NCI-H2081 treated with DMSO at 0.1 percent for 48 hours (cell line): Measurements from ENCODE around the gene ROBO1.

Experiments
- DNase-seq: peaks from one replicate; lab custom pipeline; 2025; lab: John Stamatoyannopoulos, UW

The ROBO1 gene

DNA sequence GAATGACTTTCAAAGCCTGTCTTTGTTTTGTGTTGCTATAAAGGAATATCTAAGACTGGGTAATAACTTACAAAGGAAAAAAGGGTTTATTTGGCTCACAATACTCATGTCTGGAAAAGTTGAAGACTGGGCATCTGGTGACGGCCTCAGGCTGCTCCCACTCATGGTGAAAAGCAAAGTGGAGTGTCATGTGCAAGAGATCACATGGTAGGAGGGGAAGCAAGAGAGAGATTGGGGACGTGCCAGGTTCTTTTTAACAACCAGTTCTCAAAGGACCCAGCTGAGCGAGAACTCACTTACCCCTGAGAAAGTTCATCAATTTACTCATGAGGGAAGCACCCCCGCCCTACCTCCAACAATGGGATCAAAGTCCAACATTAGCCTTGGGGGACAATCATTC lies 929.4 kb downstream of the ROBO1 start:
- no peak for DNase-seq

DNA sequence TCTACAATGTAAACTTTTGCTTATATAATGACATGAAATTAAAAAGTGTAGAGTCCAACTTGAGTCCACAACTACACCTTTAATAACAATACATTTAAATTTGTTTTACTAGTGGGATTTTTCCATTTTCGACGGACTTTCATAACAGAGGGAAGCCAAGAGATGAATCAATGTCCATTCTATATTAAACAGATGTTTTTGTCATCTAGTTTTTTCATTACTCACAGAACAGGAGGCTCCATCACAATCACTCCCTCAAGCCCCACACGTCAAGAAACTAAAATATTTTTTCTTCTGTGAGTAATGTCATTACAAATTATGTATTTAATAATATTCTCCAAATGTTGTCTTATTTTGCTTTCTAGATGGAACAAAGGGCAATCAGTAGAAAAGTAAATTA lies 932.9 kb downstream of the ROBO1 start:
- DNase-seq = no peak

DNA sequence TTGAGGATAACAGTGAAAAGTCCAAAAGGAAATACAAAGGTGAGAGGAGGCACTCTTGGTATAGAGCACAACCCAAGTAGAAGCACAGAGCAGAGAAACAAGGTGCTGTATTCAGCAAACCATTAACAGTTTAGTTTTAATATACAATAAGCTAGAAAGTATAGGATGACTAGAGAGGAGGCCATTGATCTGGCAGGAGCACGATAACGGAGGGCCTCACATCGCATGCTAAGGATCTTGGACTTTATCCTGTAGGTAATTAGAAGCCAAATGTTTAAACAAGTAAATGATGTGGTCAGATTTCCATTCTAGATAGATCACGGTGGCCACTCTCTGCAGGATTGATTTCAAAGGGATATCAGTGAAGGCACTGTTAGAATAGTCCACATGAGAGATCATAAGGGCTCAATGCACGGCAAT lies 935.0 kb downstream of the ROBO1 start:
- no peak for DNase-seq

DNA sequence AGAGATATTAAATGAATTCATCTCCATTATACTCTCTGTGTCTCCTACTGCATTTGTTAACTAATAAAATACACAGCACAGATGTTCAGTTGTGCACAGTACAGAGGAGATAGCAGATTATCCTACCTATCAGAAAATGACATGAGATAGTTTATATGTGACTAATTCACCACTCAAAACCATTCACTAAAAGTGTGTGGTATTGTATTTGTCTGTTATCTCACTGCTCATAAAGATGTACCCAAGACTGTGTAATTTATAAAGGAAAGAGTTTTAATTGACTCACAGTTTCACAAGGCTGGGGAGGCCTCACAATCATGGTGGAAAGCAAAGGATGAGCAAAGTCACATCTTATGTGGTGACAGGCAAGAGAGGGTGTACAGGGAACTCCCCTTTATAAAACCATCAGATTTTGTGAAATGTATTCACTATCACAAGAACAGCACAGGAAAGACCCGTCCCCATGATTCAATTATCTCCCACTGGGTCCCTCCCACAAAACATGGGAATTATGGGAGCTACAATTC lies 936.3 kb downstream of the ROBO1 start:
- no peak for DNase-seq

DNA sequence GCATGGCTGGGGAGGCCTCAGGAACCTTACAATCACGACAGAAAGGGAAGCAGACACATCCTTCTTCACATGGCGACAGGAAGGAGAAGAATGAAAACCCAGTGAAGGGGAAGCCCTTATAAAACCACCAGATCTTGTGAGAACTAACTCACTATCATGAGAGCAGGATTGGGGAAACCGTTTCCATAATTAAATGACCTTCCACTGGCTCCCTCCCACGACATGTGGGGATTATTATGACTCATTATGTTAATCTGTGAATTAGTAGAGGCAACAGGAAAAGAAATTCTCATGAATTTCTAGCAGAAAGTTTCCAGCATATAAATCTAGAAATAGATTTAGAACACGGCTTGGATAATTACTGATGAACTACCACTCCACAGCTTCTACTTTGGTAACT lies 937.3 kb downstream of the ROBO1 start:
- no peak for DNase-seq

DNA sequence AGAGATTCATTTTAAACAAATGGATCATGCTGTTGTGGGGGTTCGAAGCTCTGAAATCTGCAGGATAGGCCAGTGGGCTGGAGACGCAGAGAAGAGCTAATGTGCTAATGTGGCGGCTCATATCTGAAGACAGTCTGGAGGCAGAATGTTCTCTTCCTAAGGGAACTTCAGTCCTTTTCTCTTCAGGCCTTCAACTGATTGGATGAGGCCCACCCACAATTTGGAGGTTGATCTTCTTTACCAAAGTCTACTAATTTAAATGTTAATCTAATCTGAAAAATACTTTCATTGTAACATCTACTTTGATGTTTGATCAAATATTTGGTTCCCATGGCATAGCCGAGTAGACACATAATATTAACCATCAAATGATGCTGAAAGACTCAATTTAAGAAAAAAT lies 940.2 kb downstream of the ROBO1 start:
- no peak for DNase-seq

DNA sequence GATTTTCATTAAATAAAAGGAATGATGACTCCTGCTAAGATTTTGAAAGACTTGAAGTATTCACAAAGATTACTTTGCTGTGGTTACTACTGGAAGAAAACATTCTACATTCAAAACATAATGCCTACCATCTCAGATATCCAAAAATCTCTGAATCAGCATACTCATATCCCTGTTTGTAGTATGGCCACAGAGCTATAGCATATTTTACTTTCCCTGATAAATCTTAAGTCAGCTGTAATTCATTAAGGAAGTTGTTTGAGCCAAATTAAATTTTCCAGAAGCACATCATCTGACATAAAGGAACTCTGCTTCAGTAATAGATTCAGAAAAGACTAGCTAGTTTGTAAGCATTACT lies 942.0 kb downstream of the ROBO1 start:
- no peak for DNase-seq

DNA sequence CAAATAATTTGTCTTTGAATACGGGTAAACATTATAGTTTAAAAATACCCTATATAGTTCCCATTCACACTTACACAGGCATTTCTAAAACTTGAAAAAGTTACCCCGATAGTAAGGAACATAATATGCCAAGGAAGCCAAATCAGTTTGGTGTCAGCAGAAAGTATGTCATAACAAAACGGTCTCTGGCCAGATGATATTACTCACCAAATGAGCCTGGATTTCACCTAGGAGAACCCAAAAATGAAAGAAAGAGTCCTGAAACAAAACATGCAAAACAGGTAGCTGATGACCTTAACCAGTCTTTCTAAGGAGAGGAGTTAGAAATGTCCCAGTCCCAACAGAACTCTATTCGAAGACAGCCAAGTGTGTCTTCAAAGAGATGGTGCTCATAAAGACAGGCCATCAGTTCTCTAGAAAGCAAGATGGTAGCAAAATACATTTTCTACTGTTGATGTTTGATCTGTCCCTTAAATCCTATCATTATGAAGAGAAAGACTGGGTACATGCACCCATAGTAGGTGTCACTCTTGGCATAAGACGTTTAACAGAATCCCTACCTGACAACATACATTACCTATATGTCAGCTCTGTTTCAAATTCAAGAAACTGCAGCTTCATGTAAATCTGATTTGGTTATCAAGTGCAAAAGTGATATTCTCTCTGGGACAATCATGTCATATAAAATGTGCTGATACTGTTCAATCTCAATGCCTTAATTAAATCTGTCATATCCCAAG lies 942.5 kb downstream of the ROBO1 start:
- no peak for DNase-seq

DNA sequence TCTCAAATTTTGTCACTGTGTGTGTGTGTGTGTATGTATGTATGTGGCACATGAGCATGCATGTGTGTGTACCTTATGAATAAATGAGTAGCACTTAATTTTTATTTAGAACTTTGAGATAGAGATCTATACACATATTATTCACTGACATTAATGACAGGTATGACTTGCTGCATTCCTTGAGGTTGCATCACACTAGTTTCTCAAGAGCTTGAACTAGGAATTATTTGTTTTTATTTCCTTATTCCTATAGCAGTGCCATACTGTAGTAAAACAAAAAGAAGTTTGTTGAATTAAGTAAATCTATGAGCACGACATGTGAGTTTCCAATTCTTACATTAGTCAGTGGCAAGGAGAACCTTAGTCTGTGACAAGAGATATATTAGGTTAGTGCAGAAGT lies 943.9 kb downstream of the ROBO1 start:
- no peak for DNase-seq

DNA sequence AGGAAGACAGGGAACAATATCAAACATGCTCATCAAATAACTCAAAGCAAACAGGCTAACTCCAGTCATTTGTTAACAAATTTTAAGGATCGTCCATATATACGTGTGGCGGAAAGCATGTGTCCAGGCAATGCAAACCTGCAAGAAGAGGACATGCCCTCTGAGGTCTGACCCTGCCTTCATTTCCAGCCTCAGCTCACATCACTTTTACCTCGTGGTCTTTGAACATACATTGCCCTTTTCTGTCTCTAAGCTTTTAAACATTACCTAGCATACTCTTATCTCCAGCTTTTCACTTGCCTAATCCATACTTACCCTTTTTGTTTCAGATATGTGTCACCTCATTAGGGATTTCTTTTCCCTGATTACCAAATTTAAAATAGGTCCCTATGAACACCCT lies 944.4 kb downstream of the ROBO1 start:
- no peak for DNase-seq

DNA sequence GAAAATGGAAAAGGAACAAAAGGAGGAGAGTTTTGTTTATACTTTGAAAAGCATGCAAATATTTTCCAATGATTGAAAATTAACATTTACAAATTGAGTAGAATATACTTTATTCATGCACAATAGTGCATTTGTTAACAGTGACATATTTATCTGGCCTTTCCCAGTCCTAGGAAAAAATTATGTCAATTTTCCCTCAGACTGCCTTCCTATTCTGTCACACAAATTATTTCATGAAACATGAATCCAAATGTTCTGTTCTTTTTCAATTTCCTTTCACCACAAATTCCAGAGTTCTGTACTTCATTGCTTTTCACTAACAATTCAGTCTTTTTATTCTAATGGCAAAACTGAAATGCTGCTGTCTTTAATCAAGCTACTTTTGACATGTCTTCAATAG lies 945.1 kb downstream of the ROBO1 start:
- DNase-seq = no peak

DNA sequence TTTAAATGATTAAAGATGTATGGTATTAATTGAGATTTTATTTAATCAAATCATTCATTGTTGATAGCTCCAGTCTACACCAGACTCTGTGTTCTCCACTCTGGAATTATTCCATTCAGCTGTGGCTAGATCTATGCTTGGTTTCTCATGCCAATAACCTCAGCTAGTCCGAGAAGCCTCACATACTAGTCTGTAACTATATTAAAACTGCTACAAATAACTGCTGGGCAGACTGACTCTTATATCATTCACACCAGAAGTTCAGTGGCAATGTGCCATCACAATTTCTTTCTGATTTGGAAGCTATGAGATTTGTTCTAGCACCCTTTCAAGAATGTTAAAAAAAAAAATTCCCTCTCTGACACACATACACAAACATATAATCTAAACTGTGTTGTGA lies 947.3 kb downstream of the ROBO1 start:
- no peak for DNase-seq

DNA sequence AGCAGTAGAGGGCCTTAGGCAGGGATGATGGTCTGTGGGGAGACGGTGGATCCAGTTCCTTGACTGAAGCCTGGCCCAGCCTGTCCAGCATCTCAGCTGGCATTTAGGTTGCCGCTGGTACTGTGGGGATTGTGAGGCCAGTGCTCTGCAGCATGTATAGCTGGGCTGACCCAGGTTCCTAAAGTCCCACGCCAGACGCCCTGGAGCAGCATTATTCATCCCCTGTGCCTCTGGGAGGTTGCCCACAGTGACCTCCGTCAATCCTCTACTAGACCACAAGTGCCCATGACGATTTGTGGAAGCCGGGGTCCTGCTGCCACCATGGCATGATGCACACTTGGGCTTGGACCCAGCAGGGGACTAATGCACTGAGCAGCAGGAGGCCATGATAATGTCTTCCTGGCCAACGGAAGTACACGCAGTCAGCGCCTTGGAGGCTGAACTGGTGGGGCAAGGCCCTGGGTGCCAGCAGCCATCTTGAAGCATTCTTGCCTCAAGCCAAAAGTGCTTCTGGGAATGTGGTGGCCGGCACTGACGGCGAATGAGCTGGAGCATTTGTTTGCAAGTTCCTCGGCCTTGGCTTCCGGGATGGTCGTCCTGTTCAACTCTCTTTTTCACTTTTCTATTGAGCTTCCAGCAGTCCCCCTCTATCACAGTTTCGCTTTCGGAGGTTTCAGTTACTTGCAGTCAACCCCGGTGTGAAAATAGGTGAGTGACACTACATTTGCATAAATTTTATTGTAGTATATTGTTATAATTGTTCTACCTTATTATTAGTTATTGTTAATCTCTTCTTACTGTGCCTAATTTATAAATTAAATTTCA lies 949.4 kb downstream of the ROBO1 start:
- DNase-seq = no peak

DNA sequence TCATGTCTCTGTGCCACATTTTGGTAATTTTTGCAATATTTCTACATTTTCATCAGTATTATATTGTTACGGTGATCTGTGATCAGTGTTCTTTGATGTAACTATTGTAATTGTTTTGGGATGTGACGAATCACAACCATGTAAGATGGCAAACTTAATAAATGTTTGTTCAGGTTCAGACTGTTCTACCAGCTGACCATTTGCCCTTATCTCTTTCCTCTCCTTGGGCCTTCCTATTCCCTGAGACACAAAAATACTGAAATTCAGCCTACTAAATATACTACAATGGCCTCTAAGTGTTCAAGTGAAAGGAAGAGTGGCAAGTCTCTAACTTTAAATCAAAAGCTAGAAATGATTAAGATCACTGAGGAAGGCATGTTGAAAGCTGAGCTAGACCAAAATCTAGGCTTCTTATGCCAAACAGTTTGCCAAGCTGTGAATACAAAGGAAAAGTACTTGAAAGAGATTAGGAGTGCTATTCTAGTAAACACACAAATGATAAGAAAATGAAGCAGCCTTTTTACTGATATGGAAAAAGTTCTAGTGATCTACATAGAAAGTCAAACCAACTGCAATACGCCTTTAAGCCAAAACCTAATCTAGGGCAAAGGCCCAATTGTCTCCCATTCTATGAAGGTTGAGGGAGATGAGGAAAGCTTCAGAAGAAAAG lies 952.8 kb downstream of the ROBO1 start:
- DNase-seq = no peak

DNA sequence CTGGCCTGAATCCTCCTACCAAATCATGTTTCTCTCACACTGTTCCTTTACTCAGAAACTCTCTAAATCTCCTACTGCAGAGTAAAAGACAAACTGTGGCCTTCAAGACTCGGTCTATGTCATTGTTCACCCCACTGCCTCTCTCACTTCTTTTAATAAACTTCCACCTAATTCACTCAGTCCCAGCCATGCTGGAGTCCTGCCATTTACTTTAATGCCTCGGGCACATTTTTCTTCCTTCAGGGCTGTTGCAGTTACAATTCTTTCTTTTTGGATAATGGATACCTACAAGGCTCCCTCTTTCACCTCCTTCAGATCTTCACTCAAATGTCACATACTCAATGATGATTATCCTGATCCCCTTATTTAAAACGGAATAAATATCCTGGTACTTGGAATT lies 955.6 kb downstream of the ROBO1 start:
- no peak for DNase-seq

DNA sequence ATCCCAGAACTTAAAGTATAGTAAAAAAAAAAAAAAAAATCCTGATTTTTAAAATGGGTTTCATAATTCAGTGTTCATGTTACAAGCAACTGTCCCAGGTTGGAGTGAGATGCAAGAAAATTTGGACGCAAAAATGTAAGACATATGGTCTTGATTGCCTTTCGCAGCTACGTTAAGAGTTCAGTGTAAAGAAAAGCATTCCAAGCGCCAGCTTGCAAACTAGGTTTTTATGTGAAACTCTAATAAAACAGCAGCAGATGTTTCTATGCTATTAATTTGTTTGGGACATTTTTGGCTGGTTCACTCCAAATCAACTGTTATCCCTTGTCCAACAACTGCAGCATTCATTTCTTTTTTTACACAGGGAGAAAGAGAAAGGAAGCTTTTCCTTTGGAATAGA lies 957.8 kb downstream of the ROBO1 start:
- no peak for DNase-seq

DNA sequence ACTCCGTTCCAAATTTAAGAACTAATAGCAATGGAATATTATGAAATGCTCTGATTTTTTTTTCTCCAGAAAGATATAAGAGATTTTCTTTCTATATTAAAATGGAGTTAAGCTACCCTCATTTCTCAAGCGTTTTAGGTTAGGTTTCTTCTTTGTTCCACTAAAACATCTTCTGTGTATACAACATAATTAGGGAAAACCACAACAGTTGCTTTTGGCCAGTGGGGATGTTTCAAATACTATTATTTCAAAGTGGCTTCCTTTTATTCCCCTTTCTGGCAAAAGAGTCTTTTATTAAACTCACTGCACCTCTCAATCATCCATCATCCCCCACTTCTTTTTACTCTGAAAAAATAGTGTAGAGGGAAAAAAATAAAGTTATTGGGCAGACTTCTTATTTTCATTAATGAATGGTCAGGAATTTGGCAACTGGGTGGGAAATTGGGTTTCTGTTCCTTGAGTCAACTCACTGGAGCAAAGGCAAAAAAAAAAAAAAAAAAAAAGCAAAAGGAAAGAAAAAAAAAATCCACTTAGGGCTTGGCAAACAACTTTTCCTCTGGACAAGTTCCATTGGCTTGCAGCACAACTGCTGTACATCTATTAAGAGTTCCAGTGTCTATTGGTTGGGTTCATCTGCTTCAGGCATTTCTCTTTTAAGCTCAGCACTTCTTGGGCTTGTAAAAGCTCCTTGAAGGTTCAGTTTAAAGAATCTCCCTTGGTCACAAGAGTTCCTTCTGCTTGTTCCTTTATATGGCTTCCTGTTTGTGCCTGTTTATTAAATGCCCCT lies 963.4 kb downstream of the ROBO1 start:
- DNase-seq = no peak

DNA sequence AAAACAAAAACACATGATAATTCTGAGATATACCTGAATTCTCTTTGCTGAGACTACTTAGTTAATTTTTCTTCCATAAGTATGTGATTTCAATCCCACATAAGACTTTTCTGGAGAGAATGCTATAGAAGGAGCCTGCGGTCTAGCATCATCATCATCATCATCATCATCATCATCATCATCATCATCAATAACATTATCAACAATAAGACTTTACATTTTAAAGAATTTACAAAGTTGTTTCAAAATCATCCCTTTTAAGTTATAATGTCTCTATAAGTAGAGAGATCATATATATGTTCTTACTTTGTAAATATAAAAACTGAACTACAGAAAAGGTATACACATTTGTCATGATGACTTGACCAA lies 965.3 kb downstream of the ROBO1 start:
- DNase-seq = no peak

DNA sequence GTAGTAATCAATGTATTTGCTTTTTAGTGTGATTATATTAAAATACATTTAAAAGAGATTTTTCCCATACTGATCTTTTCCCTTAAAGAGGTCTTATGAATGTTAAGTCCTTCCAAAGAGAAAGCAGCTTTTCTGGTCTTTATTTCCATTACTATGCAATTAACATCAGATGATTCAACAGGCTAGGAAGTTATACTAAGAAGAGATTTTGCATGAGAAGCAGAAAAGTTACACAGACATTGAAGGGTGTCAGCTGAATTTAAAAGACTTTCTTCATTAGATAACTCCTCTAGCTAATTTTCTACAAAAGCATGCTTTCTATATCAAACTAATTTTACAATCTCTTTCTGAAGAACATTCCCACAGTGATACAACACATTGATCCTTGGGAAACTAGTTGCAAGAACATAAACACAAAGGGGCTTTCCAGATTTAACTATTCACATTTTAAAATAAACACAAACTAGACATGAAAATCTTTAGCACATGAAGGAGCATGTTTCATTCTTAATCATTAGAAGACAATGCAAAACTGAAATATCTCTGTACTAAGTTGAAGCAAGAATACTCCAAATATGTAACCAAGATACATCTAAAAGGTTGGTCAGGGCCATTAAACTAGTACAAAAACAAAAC lies 965.8 kb downstream of the ROBO1 start:
- no peak for DNase-seq

DNA sequence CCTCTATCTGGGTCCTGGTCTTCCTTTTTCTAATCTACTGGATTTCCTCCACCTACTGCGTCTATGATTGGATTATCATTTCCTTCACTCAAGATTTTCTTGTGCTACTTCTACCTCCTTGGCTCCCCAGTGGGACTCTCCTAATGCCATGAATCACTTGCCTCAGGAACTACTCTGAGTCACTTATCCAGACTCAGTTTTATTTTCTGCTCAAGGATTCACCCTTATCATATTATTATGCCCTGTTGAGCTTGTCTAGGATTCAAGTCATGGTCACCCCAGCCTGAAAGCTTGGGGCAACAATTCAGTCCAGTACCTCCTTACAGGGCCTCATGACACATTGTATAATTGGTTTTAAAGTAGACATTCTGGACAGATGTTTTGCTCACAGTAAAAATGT lies 968.1 kb downstream of the ROBO1 start:
- no peak for DNase-seq

DNA sequence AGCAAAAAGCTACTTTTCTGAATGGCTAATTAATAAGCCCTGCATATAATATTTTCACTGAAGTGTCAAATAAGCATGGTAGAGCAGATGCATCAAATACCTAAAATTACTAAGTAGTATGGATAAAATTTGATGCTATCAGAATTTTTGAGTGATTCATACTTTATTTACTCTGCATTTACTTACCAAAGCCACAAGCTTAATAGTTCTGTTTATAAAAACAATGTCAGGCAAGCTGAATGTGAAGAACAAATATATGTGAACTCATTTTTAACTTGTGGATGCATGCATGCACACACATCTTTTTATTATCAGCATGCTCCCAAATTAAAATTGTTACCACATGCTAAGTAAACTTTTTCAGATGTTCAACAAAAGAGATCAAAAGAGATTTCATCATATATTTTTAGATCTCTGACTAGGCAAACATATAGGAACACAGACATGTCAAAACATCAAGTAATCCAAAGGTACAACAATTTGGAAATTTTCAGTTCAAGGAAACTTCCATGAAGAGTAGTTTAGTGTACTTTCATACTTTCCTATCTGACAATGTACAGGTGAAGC lies 969.4 kb downstream of the ROBO1 start:
- no peak for DNase-seq
